22Rv1 (cell line): Measurements from ENCODE around the gene SDHAF1.

Source experiments
- CTCF ChIP-seq: fragments of 450-650 bp; IDR thresholded peaks from 2 replicates; pipeline ENCODE4 v1.5.1; 2017; ENCODE audit warnings: mild to moderate bottlenecking
- ZFX ChIP-seq: fragments of 450-650 bp; IDR thresholded peaks from 2 replicates; pipeline ENCODE4 v1.6.1; 2017; ENCODE audit warnings: antibody characterized with exemption, borderline replicate concordance

GRCh38 chr19:36019061-36019670 lies 24.2 kb downstream of the SDHAF1 start:
- no peak for TF ChIP-seq CTCF
- no peak for TF ChIP-seq ZFX
